Fibroblast of skin of back (primary cell): ENCODE results near the gene ACSS1.

Experiments
- DNase-seq: peaks from one replicate; pipeline ENCODE4 v3.0.0-alpha.2; 2013

ACSS1 gene

DNA sequence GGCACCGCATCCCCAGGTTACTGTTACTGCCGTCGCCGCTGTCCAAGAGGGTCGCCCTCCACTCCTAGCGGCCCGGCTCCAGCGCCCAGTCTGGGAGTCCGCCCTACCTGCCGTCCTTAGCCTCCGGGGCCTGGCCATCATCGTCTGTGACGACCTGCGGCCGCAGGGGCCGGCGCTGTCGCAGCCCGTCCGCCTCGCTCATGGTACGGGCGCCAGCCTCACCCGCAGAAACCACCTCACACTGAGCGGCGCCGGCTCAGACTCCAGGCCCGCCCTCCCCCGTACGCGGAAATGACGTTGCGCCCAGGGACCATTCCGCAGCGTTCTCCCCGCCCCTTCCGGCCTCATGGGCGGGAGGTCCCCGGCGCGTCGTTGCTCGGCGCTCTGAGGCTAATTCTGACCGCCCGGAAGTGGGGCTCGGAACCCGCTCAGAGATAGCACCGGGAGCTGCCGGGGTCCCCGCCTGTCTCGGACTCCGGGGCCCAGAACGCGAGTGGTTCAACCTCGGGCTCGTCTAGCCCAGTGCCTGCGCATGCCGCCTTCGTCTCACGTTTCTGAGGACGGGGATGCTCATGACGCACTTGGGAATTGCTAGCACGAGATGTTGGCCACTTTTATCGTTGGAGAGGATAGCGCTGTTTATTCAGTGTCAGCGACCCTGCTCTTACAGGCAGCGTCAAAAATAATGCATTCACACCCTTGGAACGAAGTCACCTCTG is 65.3 kb downstream of the ACSS1 start, which contains the start of gene APMAP:
Gene APMAP, minus strand, starts transcription at position 265 of the 719 bp plus-strand sequence. Its CDS starts 63 bp downstream, at position 202.
- DNase-seq, result peak; percentile 93

DNA sequence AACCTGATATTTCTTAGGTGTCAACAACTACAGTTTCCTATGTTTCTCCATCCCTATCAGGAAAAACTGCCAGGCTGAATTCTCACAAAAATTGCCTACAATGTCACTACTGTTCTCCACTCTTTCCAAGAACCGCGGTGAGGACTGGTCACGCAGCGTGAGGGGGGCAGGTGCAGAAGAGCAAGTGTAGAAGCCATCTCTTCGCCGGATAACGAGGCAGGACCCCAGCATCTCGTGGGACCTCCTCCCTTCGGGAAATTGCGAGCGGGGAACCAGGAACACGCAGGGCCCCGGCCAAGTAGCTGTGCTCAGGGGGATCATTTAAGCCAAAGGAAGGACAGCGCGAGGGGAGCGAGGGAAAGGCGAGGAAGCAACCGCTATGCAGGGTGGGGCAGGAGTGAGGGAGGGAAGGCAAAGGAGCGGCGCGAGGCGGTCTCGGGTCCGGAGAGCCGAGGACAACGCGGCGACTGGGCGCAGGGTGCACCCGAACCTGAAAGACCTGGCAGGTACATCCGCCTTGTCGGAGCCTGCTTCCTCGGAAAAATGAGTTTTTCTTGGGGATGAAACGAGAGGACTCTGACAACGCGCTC is 65.9 kb downstream of the ACSS1 start:
- peak; percentile 17 for DNase-seq

DNA sequence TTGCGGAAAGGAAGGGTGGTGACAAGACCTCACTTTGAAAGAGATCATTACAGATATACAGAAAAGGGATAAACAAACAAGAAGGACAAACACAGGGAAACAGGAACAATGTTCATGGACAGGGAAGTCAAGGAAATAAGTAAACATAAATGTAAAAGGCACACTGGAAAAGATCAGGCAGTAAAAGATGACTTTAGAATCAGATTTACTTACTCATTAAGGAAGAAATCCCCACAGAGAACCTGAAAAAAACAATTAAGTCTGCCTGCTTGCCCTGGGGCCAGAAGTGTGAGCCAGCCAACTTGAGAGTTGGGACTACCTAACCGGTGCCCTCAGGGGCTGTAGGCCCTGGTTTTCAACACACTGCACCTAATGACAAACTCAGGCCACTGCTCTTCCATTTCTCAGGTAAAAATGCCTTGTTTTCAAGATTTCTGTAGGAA is 67.1 kb downstream of the ACSS1 start:
- DNase-seq, result no peak

DNA sequence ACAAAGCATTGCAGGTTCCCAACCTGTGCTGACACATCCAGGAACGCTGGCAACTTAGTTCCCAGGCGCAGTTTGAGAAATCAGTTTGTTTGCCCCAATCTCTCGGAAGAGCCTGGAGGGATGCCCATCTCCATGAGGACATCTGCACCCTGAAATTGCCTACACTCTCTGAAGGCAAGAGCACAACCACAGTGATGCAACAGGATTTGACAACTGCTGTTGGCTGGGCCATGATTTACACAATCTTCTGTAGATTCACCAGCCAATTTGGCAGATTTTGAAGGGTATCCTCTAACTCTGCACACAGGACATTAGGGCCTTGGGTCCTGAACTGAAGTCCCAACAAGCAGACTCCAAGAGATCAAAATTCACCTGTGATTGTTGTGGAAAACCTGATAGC is 68.8 kb downstream of the ACSS1 start:
- no peak for DNase-seq

DNA sequence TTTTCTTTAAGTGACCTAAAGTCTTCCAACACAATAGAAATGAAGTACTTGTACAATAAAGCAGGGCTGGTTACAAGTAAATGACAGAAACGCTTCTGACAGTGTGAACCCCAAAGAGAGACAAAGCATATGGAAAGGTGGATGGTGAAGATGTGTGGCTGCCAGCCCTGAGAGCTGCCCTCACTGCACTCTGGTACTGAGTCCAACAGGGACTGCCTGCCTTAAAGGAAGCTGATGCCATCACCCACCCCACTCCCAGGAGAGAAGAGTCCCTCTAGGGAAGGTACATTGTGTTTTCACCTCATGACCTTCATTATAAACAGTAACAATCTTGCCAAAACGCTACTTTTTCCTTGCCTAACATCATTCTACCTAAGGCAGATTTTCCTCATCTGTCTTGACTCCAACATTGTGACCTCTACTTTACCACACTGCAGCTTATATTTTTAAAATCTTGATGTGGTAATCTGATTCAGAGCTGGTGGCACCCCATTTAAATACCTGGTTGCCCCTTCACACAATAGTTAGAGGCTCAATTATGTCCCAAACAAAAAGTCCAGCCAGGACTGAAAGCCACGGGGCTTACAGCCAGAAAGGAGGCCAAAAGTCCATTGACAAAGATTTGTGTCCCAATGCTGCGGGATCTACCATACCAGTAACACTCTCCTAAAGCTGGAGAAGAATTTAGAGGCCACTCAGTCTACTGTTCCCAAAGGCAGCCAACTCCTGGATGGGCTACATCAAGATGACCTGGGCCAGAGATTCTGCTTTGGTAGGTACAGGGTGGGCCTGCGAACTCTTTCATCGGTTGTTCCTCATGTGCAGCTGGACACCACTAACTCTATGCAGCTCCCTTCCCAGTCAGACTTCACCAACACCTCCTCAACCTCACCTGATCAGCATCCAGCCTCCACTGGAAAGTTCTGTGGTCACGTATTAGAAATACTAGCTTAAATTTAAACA is 69.8 kb downstream of the ACSS1 start:
- no peak for DNase-seq

DNA sequence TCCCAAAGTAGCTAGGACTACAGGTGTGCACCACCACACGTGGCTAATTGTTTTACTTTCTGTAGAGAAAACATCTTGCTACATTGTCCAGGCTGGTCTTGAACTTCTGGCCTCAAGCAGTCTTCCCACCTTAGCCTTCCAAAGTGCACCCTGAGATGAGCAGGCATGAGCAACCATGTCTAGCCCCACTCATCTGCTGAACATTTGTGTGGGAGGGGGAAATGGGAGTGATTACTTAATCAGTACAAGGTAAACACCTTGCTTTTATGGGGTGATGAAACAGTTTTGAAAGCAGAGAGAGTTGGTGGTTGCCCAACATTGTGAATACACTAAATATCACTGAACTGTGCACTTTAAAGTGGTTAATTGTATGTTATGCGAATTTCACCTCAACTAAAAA is 70.7 kb downstream of the ACSS1 start:
- DNase-seq, result no peak

DNA sequence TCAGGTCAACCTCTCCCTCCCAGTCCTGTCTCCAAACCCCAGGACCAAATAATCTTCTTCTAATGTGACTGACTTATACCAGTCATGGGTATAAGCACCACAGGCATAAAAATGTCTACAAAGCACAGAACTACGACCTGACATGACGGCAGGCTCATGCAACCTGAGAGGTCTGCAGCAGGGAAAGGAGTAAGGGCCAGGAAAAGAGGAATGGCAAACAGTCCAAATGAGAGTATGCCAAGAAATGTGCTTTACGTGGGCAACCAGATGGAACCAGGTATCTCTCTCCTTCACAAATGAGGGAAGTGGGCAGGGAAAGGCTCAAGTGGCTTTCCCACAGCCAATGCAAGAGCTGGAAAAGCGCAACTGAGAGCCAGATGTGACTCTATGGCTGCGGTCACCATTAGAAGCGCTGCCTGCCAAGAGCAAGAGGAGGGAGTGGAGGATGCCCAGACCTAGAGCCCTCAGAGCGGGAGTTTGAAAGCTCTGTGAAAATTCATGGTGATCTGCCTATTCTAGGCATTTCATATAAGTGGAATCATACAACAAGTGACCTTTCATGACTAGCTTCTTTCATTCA is 71.4 kb downstream of the ACSS1 start:
- DNase-seq, result no peak

DNA sequence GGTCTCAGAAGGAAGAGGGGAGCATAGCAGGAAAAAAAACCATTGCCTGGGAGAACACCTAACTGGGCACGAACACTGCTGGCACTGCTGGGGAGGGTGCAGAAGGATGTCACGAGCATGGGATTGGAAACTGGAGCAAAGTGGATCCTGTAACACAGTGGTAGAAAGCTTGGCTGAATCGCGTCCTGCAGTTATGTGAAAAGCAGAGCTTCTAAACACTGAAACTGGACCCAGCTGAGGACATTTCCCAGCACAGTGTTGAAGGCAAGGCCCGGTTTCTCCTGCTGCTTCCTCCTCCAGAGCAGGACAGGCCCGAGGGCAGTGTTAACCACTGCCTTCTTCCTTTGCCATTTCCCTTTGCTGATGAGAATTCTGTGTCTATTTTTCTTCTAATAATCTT is 72.1 kb downstream of the ACSS1 start:
- DNase-seq, result no peak

DNA sequence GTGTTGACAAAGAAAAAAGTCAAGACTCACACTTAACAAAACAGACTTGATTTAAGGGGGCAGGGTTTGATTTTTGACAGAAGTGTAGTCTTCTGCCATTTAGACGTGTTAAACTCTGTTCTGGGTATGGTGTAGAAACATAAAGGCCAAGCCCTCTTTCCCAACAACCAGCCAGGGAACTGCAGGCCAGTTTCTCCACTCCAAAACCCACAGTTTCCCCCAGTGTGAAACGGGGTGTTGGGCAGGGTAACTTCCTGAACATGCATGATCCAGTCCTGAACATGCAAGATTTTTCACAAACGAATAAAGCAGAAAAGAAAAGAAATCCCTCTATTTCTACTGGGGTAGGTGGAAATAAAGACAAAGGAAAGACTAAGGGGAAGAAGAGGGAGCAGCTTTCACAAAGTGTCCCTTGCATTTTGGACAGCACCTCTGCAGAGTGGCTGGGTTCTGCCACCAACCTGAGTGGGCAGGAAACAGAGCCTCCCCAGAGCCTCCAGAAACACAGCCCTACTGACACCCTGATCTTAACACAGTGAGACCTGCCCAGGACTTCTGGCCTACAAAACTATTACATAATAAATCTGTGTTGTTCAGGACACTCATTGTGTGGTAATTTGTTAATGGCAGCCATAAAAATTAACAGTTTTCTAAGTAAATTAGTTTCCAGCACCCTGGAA is 72.8 kb downstream of the ACSS1 start:
- no peak for DNase-seq

DNA sequence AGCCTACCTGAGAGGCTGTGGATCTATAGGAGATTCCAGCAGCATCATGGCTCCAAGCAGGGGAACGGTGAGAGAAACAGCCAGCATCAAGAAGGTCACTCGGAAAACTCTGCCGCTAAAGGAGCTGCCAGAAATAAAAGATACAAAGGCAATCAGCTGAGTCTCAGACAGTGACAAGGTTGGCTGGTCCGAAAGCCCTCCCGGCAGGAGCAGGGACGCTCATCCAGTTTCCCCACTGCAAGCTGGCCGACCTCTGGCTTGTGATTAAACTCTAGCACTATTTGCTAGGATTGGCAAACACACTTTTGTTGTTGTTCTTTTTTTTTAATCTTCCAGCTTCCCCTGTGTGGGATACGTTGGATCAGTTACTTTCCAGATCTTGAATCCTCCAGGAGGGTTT is 74.0 kb downstream of the ACSS1 start:
- DNase-seq, result no peak

DNA sequence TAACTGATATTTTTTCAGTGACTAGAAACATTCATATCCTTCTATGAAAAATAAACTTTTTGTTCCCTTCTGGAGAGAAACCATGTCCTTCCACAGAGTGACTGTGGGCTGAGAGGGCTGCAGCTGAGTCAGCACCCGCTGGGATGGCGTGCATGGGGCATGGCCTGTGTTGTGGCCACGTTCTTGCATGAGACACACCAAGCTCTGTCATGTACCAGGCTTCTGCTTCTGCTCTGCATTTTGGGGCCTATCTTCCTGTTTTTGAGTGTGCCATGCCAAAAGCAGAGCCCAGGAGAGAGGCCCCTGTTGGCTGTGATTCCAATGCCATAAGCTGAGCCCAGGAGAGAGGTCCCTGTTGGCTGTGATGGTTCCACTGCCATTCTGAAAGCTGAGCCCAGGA is 76.1 kb downstream of the ACSS1 start:
- no peak for DNase-seq

DNA sequence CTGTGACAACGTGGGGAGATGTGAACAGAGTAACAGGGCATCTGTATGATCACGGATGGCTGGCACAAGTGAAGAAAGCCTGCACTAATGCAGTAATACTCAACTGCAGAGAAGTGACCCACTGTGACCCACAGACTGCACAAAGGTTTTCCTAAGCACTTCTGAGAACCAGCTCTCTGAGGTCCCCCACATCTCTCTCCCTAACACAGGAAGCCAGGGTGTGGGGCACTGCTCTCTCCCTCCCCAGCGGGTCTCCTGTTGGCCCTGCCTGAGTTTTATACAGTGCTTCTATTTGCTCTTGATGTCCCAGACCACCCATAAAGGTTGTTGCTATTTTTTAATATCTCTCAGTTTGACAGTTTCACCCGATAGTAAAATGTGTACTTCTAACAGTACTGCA is 76.7 kb downstream of the ACSS1 start:
- no peak for DNase-seq

DNA sequence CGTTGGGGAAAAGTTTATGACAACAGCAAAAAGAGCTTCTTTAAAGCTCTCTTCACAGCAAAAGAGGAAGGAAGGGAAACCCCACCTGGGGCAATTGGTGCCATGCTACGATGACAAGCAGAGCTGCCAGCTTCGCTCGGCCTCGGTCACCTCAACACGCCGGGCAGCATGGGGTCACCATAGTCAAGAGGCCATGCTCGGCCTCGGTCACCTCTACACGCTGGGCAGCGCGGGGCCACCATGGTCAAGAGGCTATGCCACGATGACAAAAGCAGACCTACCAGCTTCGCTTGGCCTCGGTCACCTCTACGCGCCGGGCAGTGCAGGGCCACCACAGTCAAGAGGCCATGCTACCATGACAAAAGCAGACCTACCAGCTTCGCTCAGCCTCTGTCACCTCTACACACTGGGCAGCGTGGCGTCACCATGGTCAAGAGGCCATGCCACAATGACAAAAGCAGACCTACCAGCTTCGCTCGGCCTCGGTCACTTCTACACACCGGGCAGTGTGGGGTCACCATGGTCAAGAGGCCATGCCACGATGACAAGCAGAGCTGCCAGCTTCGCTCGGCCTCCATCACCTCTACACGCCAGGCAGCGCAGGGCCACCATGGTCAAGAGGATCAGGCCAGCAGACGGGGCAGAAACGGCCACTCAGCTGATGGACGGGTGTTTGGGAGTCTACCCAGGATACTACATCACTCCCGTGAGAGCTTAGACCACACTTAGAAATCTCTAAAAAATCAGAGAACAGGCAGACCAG is 77.5 kb downstream of the ACSS1 start:
- DNase-seq, result no peak

DNA sequence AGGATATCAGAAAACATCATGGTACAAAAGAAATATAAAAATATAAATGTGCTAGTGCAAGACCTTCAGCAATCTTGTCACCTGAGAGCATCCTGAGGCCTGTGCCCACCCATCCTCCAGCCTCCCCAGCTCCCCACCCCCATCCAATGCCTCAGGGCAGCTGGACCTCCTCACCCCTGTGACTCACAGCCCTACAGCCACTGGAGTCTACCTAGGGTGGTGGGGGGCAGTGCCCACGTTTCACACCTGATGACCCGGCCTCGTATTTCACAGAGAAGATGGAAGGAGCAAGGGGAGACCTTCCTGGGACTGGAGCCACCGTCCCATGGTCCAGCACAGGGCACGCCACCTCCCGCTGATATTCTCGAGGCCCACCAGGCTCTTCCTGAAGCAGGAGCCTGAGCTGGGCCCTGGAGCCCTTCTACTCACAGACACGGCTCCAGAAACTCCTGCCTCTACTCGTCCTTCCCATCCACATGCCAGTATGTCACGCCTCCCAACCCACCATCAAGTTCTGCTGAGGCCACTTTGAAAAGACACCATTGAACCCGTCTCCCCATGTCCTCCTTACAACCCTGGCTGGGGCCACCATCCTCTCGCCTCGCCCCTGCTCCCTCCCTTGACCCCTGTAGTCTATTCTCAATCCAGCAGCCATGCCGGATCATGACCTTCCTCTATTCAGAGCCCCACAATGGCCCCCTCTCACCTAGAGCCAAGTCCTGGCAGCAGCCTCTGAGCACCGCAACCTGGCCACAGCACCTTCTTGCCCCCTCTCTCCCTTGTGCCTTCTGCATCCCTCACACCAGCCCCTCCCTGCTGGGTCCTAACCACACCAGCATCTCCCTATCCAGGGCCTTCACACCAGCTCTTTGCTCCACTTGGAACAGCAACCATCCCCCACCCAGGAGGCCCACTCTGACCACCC is 78.6 kb downstream of the ACSS1 start:
- DNase-seq, result no peak

DNA sequence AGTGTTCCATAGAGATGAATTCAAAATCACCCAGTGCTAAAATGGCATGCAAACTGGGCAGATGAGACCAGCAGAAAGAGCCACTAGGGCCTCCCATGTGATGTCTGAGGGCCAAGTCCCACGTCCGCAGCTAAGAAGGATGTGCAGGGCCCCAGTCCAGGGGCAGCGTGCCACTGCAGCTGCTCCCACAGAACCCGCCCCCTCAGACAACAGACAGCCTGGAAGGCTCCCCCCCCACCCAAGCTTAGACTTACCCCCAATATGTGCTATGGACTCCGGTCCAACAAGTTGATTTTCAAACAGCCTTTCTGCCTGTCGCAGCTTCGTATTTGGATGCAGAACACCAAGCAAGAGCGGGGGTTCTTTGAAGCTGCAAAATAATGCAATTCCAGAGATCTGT is 79.4 kb downstream of the ACSS1 start:
- DNase-seq, result no peak

DNA sequence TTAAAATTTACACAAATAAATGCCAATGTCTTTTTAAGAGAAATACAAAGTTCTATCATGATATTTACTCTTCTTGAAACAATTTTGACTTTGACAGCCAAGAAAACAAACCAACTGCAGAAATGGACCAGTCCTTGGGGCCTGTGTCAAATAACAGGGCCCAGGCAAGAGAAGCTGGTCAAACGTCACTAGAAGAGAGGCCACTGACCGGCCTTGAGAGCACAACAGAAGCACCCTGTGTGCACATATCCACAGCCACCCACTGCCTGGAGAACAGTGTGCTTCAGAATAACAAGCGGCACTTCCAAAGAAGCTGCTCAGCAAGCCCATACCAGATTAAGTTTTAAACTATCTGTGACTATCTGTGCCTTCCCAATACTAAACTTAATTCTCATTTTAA is 80.1 kb downstream of the ACSS1 start:
- no peak for DNase-seq

DNA sequence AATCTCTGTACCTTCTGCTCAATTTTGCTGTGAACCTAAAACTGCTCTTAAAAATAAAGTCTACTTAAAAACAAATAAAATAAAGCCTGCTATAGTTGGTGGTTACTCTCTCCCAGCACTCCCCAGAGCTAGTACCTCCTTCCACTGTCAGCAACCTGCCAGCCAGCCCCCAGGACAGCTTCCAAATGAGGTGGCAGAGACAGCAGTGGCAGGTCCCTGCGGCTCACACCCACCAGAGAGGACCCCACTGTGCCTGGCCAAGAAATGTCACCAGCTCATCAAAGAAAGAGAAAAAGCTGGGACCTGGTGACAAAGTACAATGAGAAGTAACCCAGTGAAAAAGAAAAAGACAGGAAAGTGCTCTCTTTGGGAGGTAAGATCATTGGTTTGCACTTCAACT is 80.6 kb downstream of the ACSS1 start:
- DNase-seq, result no peak

DNA sequence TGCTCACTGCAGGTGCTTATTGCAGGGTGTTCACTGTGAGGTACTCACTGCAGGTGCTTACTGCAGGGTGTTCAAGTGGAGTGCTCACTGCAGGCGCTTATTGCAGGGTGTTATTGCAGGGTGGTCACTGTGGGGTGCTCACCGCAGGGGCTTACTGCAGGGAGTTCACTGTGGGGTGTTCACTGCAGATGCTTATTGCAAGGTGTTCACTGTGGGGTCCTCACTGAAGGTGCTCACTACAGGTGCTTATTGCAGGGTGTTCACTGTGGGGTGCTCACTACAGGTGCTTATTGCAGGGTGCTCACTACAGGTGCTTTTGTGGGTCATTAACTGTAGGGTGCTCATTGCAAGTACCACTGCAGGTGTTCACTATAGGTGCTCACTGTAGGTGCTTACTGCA is 85.6 kb downstream of the ACSS1 start:
- DNase-seq, result no peak

DNA sequence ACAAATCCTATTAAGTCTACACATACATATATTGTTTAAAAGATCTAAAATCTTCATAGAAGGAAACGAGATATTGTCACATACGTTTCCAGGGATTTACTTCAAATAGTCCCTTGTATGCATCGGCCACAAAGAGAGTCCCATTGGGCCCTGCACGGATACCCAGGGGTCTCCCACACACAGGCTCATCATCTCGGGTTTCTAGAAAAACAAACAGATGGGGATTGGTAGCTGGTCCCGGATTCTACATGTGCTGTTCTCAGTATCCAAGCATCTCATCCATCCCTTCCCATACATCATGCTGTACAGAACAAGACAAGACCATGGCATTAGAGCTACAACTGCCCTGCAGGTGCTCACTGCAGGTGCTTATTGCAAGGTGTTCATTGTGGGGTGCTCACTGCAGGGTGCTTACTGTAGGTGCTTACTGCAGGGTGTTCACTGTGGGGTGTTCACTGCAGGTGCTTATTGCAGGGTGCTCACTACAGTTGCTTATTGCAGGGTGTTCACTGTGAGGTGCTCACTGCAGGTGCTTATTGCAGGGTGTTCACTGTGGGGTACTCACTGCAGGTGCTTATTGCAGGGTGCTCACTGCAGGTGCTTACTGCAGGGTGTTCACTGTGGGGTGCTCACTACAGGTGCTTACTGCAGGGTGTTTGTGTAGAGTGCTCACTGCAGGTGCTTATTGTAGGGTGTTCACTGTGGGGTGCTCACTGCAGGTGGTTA is 86.4 kb downstream of the ACSS1 start:
- DNase-seq, result no peak

DNA sequence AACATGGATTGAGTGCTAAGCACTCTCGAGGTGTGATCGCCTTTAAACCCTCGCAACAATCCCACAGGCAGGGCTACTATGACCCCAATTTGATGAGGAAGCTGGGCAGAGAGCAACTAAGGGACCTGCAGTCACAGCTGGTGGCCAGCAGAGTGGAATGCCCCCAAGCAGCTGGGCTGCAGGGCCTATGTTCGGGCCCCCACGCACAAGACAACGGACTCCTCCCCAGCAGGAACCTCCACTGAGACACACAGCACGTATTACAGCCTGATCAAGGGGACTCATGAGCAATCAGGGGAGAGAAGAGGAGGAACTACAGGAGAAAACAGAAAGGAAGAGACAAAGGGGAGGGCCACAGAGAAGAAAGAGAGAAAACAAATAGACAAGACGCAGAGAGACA is 87.2 kb downstream of the ACSS1 start:
- no peak for DNase-seq
